NT2/D1 (cell line): Measurements from ENCODE around the gene FKBP7.

Source experiments
- DNase-seq: peaks from one replicate; pipeline ENCODE4 v3.0.0-alpha.2; 2011; ENCODE audit warnings: low read depth, low spot score
- H3K27me3 ChIP-seq: 2 replicates; pipeline ENCODE4 v1.6.0; 2011; ENCODE audit warnings: mild to moderate bottlenecking; ENCODE audit not compliant: insufficient read length, insufficient read depth
- H3K36me3 ChIP-seq: 2 replicates; pipeline ENCODE4 v1.6.1; 2011; ENCODE audit warnings: mild to moderate bottlenecking, low read length, mixed read lengths; ENCODE audit not compliant: insufficient read depth, insufficient read length
- H3K4me1 ChIP-seq: 2 replicates; pipeline ENCODE4 v1.5.1; 2011; ENCODE audit not compliant: insufficient read depth, insufficient read length
- H3K4me3 ChIP-seq: 2 replicates; pipeline ENCODE4 v1.5.1; 2011; ENCODE audit warnings: low read depth; ENCODE audit not compliant: insufficient read length
- H3K9ac ChIP-seq: 2 replicates; pipeline ENCODE4 v1.6.0; 2011; ENCODE audit warnings: low read depth; ENCODE audit not compliant: insufficient read length
- H3K9me3 ChIP-seq: 2 replicates; pipeline ENCODE4 v1.5.1; 2011; ENCODE audit warnings: mild to moderate bottlenecking, low read length; ENCODE audit not compliant: insufficient read depth
- SUZ12 ChIP-seq: IDR thresholded peaks from 2 replicates; pipeline ENCODE4 v1.6.1; 2011; ENCODE audit not compliant: insufficient read length, insufficient read depth; ENCODE audit errors: extremely low read depth
- YY1 ChIP-seq: IDR thresholded peaks from 2 replicates; pipeline ENCODE4 v1.6.1; 2011; ENCODE audit not compliant: insufficient read length, insufficient read depth
- ZNF274 ChIP-seq: IDR thresholded peaks from 2 replicates; pipeline ENCODE4 v1.6.1; 2011; ENCODE audit warnings: mild to moderate bottlenecking, low read depth, low read length

The FKBP7 gene

GRCh38 chr2:178485356-178485755 is 7.0 kb upstream of the FKBP7 start:
- DNase-seq = no peak
- H3K9ac ChIP-seq = no peak overlapping the region

GRCh38 chr2:178484245-178485041 is 6.0 kb upstream of the FKBP7 start:
- DNase-seq = no peak
- no peak overlapping the region for H3K9ac ChIP-seq
- no peak overlapping the region for H3K4me3 ChIP-seq
- peaks cover 14% of the 10 kb centered on the region for H3K27me3 ChIP-seq
- peaks cover 2% of the 10 kb centered on the region for H3K36me3 ChIP-seq
- TF ChIP-seq ZNF274 (no peak), YY1 (no peak), SUZ12 (no peak)
- no peaks in the 10 kb centered on the region for H3K9me3 ChIP-seq
- no peaks in the 10 kb centered on the region for H3K4me1 ChIP-seq

More at GRCh38 chr2:178485356-178485755, 7.0 kb upstream of the FKBP7 start:
- no peak for TF ChIP-seq SUZ12
- no peak for TF ChIP-seq ZNF274
- TF ChIP-seq YY1 = no peak
- Histone ChIP-seq H3K9me3 (no peaks in the 10 kb centered on the region), H3K27me3 (peaks cover 10% of the 10 kb centered on the region), H3K36me3 (peaks cover 5% of the 10 kb centered on the region), H3K4me3 (no peak overlapping the region), H3K4me1 (no peaks in the 10 kb centered on the region)

- H3K9ac ChIP-seq = no peak overlapping the region
- H3K9me3 ChIP-seq = no peaks in the 10 kb centered on the region
- H3K4me1 ChIP-seq = no peaks in the 10 kb centered on the region
- peaks cover 2% of the 10 kb centered on the region for H3K36me3 ChIP-seq
- no peak for DNase-seq
- H3K4me3 ChIP-seq = no peak overlapping the region
- H3K27me3 ChIP-seq = peaks cover 18% of the 10 kb centered on the region
- TF ChIP-seq YY1 (no peak), ZNF274 (no peak), SUZ12 (no peak)
Observed at GRCh38 chr2:178482437-178482836, 4.0 kb upstream of the FKBP7 start.

GRCh38 chr2:178480227-178481181 is 2.1 kb upstream of the FKBP7 start, which contains the start of gene PLEKHA3:
PLEKHA3 (plus strand) TSS chr2:178480457; CDS start chr2:178480870, 413 bp downstream.
- no peak for TF ChIP-seq YY1
- TF ChIP-seq SUZ12 = no peak
- TF ChIP-seq ZNF274 = no peak
- no peaks in the 10 kb centered on the region for H3K9me3 ChIP-seq
- DNase-seq = peak; percentile 74

GRCh38 chr2:178479758-178480226 is 1.4 kb upstream of the FKBP7 start:
- no peaks in the 10 kb centered on the region for H3K9me3 ChIP-seq
- peak overlapping the region; percentile 78 for H3K9ac ChIP-seq
- DNase-seq = no peak
- H3K27me3 ChIP-seq = peaks cover 18% of the 10 kb centered on the region
- no peaks in the 10 kb centered on the region for H3K36me3 ChIP-seq
- peak overlapping the region; percentile 65 for H3K4me3 ChIP-seq
- H3K4me1 ChIP-seq = no peaks in the 10 kb centered on the region
- TF ChIP-seq YY1 (no peak), SUZ12 (no peak), ZNF274 (no peak)

More at GRCh38 chr2:178480227-178481181, 2.1 kb upstream of the FKBP7 start, which contains the start of gene PLEKHA3:
- Histone ChIP-seq H3K9ac (peak within 1 kb of the TSS; percentile 78), H3K36me3 (no peaks in the 10 kb centered on the region), H3K27me3 (peaks cover 18% of the 10 kb centered on the region), H3K4me1 (no peaks in the 10 kb centered on the region), H3K4me3 (peak within 1 kb of the TSS; percentile 65)

- DNase-seq = no peak
- Histone ChIP-seq H3K27me3 (peaks cover 18% of the 10 kb centered on the region), H3K36me3 (no peaks in the 10 kb centered on the region), H3K9me3 (no peaks in the 10 kb centered on the region), H3K4me1 (no peaks in the 10 kb centered on the region), H3K4me3 (peak overlapping the region; percentile 81), H3K9ac (no peak overlapping the region)
- TF ChIP-seq SUZ12 = no peak
- no peak for TF ChIP-seq YY1
- TF ChIP-seq ZNF274 = no peak
Observed at GRCh38 chr2:178479275-178479616, 846 bp upstream of the FKBP7 start.

- peak overlapping the region; percentile 81 for H3K4me3 ChIP-seq
- H3K36me3 ChIP-seq = no peaks in the 10 kb centered on the region
- peaks cover 18% of the 10 kb centered on the region for H3K27me3 ChIP-seq
- TF ChIP-seq ZNF274 (no peak), YY1 (no peak)
- no peaks in the 10 kb centered on the region for H3K4me1 ChIP-seq
- peak overlapping the region; percentile 76 for H3K9ac ChIP-seq
- DNase-seq = no peak
- H3K9me3 ChIP-seq = no peaks in the 10 kb centered on the region
Observed at GRCh38 chr2:178478130-178478438, 316 bp downstream of the FKBP7 start.
